Testis (tissue), 2 donors: ENCODE data around the gene FUT6.

Experiments
- CTCF ChIP-seq, 3 experiments: fragments of 450-650 bp in 2 of 3; fragments of 200-600 bp in 1 of 3; sonication (generic) in 1 of 3; IDR thresholded peaks; one replicate each; pipeline ENCODE4 v1.5.1; 2016 to 2019; ENCODE audit warnings: antibody characterized with exemption in 3 of 3, mild to moderate bottlenecking in 2 of 3, moderate library complexity in 1 of 3
- POLR2A ChIP-seq: fragments of 450-650 bp; IDR thresholded peaks from one replicate; pipeline ENCODE4 v1.6.1; 2017; ENCODE audit warnings: antibody characterized with exemption, mild to moderate bottlenecking, moderate library complexity

GRCh38 chr19:5793188-5793587 is 46.3 kb downstream of the FUT6 start:
- TF ChIP-seq CTCF (IDR thresholded peaks at IDR 0.05) (no peak), POLR2A (no peak)
